GM18907 (cell line): ENCODE data around the gene IHH.

Experiments used
- ATAC-seq: cut with Tn5 transposase; IDR thresholded peaks from one replicate; pipeline ENCODE4 v1.9.1; 2021; ENCODE audit warnings: mild to moderate bottlenecking, moderate library complexity; ENCODE audit not compliant: unreplicated experiment

Gene IHH

GRCh38 chr2:219042157-219042556, 18.6 kb downstream of the IHH start:
- no peak for ATAC-seq

GRCh38 chr2:219041252-219041651, 19.5 kb downstream of the IHH start, which contains the start of gene CFAP65:
CFAP65 (minus strand) TSS chr2:219041516; CDS start chr2:219039048, 2,468 bp downstream.
- no peak for ATAC-seq

GRCh38 chr2:219038600-219038999, 22.1 kb downstream of the IHH start:
- ATAC-seq: no peak

DNA sequence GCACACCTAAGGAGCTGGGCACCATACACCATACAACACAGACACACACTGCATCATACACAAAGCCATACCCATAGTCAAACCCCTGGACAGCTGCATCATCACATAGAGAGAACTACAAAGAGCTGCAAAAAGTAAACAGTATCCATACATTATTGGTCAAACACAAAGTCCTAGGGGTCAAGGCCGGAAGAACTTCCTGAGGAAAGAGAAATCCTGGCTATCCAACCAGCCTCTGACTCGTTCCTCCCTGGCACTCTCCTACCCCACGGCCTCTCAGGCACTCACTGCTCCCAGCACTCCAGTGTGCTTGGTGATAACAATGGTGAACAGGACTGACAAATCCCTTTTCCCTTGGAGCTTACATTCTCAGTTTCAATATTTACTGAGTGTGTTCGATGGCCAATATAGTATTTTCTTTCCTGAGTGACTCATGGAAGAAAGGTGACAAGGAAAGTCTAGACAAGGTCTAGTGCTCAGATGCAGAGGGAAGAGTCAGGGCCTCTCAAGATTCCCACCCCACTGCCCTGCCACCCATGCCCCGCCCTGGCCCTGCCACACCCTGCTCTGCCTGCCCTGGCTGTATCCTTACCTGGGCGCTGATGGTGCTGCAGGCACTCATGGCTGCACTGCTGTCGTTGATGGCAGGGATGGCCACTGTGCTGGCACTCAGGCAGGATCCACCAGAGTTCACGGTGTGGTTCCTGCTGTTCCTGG, 22.8 kb downstream of the IHH start:
- no peak for ATAC-seq

DNA sequence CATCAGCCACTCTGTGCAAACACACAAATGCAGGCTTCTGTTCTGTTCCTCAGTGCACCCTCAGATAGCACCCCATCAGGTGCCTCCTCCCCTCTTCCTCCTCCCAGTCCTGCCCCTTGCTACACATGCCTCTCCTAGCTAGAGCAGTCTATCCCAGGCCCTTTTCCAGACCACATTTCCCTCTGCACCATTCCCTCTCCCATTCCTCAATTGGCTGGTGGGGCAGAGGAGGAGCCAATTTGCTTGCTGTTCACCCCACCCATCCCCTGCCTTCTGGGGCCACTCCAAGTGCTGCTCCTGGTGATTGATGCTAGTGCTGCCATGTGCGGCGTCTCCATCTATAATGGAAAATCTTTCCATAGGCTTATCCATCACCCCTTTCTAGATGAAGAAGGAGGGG, 24.8 kb downstream of the IHH start:
- ATAC-seq: no peak

DNA sequence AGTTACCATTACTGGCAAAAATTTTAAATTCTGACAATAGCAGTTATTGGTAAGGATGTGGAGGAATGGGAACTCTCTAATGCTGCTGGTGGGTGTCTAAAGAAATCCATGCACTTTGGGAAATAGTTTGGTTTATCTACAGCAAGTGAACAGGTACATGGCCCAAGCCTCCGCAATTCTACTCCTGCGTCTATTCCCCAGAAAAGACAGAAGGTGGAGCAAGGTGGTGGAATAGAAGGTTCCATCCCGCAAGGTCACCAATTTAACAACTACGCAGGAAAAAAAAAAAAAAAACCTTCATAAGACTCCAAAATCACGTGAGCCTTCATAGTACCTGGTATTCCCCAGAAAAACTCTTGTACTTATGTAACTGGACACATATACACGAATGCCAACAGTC, 25.9 kb downstream of the IHH start:
- no peak for ATAC-seq

DNA sequence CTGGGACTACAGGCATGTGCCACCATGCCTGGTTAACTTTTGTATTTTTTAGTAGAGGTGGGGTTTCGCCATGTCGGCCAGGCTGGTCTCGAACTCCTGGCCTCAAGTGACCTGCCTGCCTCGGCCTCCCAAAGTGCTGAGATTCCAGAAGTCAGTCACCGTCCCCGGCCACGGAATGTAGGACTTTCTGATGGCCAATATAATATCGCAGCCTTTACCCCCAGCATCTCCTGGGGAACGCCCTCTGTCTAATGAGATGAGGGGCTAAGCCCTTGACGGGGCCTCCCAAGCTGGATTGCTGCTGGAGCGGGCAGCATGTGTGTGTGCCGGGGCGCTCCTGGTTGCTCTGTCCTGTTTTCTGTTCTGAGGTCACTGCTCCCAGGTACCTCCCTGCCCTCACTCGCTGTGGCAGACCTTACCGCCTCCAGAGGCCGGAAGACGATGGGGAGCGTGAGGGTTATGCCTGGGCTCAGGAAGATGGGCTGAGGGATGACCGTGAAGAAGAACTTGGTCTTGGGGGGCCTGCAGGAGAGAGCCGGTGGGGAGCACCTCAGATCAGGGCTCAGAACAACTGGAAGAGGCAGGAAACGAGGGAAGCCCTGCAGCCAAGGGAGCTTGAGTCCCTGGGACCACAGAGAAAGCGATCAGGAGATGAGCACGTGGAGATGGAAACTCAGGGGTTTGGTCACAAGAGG, 28.5 kb downstream of the IHH start:
- no peak for ATAC-seq

GRCh38 chr2:219031005-219031738, 29.5 kb downstream of the IHH start:
- ATAC-seq: no peak

GRCh38 chr2:219030177-219030940, 30.4 kb downstream of the IHH start:
- ATAC-seq: no peak

DNA sequence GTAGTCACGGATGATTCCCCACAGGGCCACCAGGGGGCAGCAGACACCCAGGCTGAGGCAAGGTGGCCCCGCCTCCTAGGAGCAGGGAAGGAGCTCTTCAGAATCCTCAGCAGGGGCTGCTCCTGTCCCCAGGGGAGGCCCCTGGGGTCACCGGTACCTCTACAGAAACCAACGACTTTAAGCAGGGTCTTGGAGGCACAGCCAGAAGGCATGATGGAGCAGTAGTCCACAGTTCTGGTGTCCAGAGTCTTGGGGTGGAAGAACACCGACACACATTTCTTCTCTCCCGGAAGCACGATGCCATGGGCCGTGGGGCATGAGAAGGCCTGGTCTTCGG, 30.9 kb downstream of the IHH start:
- peak; percentile 82 for ATAC-seq

DNA sequence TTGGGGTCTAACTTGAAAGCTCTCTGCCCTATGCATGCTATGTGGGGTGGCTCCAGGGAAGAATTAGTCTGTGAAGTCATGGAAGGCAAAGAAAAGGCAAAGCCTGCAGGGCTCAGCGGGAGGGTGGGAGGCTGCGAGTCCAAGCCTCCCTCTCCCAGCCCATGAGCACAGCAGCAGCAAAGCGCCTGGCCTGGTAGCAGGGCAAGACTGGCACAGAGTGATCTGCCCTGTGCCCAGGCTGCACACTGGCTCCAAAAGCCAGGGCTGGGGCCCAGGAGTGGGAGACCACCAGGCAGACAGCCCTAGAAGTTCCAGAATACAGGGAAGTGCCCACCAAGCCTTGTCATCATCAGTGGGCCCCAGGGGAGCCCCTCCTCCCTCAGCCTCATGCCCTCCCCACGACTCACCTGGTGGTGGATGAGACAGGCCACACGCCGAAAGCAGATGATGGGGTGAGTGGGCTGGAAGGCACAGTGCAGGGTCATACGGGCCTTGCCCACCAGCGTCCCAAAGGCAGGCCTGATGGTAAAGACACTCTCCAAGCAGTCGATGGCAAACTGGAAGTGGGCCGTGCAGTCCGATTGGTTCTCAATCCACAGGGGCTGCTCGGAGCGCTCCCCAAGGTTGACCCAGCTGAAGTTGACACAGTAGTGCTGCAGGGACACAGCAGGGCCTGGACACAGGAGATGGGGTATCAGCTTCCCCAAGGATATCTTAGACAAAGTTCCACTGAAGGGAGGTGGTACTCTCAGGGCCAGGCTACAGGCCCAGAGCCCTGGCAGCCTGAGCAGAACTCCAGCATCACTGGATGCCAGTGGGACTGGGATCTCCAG, 31.5 kb downstream of the IHH start:
- ATAC-seq: no peak

- no peak for ATAC-seq
Observed at GRCh38 chr2:219028141-219028540, 32.6 kb downstream of the IHH start.

GRCh38 chr2:219027511-219028055, 33.1 kb downstream of the IHH start:
- ATAC-seq: no peak

- ATAC-seq: no peak
Observed at GRCh38 chr2:219026946-219027345, 33.8 kb downstream of the IHH start.

DNA sequence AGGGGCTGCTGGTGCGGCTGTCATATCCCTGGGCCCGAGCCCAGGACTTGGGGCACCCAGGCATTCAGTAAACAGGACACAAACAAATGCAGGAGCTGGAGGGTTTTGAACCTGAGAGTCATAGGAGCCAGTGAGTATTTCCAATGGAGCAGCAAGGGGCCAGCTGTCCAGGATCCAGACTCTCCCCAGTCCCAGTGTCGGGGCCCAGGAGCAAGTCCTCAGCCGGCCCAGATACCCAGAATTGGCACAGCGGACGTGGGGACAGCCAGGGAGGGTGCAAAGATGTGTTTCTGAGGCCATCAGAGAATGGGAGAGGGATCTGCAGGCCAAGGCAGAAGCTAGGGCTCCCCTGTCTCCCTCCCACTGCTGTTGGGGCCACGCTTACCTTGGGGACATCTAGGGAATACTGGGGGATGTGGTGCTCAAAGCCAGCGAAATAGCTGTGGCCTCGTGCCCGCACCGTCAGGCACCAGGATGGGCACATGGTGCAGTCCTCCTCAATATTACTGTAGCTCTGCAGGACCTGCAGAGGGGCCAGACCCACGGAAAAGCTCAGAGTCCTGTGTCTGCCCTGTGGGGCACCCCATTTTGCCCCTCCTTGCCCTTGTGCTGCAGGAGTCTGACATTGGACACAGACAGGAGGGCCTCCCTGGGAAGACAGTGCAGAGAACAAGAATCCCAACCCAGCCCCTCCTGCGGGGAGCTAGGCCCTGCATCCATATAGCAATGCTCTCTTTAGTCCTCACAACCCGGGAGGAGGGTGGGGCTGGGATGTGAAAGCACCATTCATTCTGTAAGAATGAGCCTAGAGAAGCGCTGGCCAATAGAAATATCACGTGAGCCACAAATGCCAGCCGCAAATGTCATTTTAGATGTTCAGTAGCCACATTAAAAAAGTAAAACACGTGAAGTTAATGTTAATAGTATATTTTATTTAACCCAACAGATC, 34.8 kb downstream of the IHH start:
- no peak for ATAC-seq

DNA sequence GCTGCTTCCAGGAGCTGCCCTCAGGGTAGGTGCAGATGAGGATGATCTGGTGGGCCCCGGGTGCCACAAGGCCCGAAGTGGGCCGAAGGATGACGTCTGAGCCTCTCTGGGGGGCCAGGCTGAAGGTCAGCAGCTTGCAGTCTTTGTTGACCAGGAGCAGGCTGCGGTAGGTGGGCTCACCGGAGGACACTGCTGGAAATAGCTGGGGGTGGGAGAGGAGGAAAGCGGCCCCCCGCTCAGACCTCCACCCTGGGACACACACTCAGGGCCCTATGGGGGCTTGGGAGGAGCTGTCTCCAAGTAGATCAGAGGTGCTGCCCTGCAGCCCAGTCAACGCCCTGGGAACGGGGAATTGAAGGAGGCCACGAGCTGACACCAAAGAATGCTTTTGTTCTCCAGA, 36.7 kb downstream of the IHH start:
- ATAC-seq: no peak

DNA sequence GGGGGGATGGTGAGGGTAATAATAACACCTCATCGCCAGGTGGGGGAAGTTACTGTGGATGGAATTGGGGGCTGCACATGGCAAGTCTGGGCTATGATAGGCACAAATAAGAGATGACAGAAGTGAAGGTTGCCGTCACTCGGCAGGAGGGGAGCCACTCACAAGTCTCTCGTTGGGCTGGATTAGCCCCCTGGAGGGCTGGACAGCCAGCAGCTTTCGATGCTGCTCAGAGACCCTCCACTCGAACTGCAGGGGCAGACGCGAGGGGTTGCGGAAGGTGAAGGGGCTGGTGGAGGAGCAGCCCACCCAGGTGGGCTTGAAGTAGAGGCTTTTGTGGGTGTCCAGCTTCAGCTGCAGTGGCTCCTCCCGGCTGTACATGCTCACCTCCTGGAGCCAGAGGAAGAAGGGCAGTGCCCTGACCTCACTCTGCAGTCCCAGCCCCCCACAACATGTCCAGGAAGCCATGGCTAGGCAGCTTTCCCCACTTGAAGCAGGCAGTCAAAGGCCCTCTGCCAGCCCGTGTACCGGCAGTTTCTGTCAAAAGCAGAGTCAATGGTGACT, 37.6 kb downstream of the IHH start:
- no peak for ATAC-seq

DNA sequence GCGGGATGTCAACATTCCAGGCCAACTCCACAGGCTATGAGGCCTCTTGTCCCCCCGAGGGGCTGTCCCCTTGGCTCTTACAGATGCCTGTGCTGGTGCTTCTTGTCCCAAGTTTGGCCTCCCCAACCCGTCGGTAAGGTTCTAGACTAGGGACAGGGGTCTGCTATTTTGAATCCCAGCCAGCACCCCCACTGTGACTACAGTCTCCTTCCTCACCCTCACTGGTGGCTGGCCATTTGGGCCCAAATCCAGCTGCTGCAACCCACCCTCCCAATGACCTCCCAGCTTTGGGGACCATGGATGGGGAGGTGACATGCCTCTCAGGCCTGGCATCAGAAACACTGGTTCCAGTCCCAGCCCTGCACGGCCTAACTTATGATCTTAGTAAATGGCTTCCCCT, 38.1 kb downstream of the IHH start:
- no peak for ATAC-seq

DNA sequence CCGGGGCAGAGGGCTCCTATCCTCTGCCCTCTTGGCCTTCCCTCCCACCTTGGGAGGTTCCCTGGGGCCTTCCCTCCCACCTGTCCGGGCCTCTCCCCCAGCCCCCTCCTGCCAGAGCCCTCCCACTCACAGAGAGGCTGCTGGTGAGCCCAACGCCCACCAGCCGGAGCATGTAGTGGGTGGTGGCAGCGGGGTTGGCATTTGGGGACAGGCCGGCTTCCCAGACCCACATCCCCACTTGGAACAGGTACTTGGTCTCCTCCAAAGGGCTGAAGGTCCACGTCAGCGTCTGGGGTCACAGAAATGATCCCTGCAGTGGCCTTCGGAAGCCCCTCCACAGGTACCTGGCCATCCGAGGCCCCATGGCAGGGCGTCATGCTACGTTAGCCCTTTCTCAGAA, 38.7 kb downstream of the IHH start:
- no peak for ATAC-seq
